Measurements from ENCODE around the gene ZNF598.
"Not testable (repeated sequence)": the region's sequence is repeated elsewhere in the genome, so short reads cannot be mapped to it uniquely, and the experiment has no call there.

Gene ZNF598

GRCh38 chr16:2040041-2040786 is 30.6 kb upstream of the ZNF598 start:
- no peak for DNase-seq (ENCODE audit: low read depth in 2 of 2)

- no peak for DNase-seq (ENCODE audit: low read depth in 2 of 2)
Measured at GRCh38 chr16:2039274-2040031, 29.8 kb upstream of the ZNF598 start.

GRCh38 chr16:2038382-2039231 is 29.0 kb upstream of the ZNF598 start:
- DNase-seq (ENCODE audit: low read depth in 2 of 2): no peak

GRCh38 chr16:2037647-2038381 is 28.2 kb upstream of the ZNF598 start:
- no peak for DNase-seq (ENCODE audit: low read depth in 2 of 2)

- no peak for DNase-seq (ENCODE audit: low read depth in 2 of 2)
Measured at GRCh38 chr16:2037115-2037514, 27.5 kb upstream of the ZNF598 start.

- no peak for DNase-seq (ENCODE audit: low read depth in 2 of 2)
Measured at GRCh38 chr16:2036200-2036966, 26.8 kb upstream of the ZNF598 start.

GRCh38 chr16:2035431-2036199 is 26.0 kb upstream of the ZNF598 start:
- no peak for DNase-seq (ENCODE audit: low read depth in 2 of 2)

- no peak for DNase-seq (ENCODE audit: low read depth in 2 of 2)
Measured at GRCh38 chr16:2034696-2035430, 25.2 kb upstream of the ZNF598 start.

GRCh38 chr16:2033909-2034695 is 24.5 kb upstream of the ZNF598 start:
- not testable (repeated sequence) for DNase-seq (ENCODE audit: low read depth in 2 of 2)

- no peak for DNase-seq (ENCODE audit: low read depth in 2 of 2)
Measured at GRCh38 chr16:2033057-2033908, 23.7 kb upstream of the ZNF598 start.

- DNase-seq (ENCODE audit: low read depth in 2 of 2): no peak
Measured at GRCh38 chr16:2032285-2033056, 22.9 kb upstream of the ZNF598 start.

- DNase-seq (ENCODE audit: low read depth in 2 of 2): no peak
Measured at GRCh38 chr16:2031081-2031577, 21.5 kb upstream of the ZNF598 start.

GRCh38 chr16:2030036-2030435 is 20.4 kb upstream of the ZNF598 start:
- DNase-seq (ENCODE audit: low read depth in 2 of 2): no peak

GRCh38 chr16:2029350-2029749 is 19.7 kb upstream of the ZNF598 start:
- no peak for DNase-seq (ENCODE audit: low read depth in 2 of 2)

- no peak for DNase-seq (ENCODE audit: low read depth in 2 of 2)
Measured at GRCh38 chr16:2028620-2029220, 19.1 kb upstream of the ZNF598 start.

- DNase-seq (ENCODE audit: low read depth in 2 of 2): no peak
Measured at GRCh38 chr16:2028146-2028545, 18.5 kb upstream of the ZNF598 start.
